BJ (cell line): ENCODE measurements around the gene GID4. TPM values are rescaled to one million over a fixed set of nuclear protein-coding genes. Genes with fewer than 3 reads are reported as not detected.

Experiments used
- CTCF ChIA-PET: fragments of 350-600 bp; formaldehyde crosslinking; extraction: SDS; loops from one replicate; lab custom pipeline; 2021; ENCODE audit warnings: antibody characterized with exemption, inconsistent platforms; lab: Yijun Ruan, JAX
- POLR2A ChIA-PET: fragments of 300-600 bp; sonication (Branson Sonifier 250); formaldehyde crosslinking; extraction: SDS; loops from one replicate; lab custom pipeline; 2021; ENCODE audit warnings: antibody characterized with exemption; lab: Charles Lee
- DNase-seq: peaks from one replicate; pipeline ENCODE4 v3.0.0-alpha.2; 2011; ENCODE audit warnings: low read depth
- H3K27me3 ChIP-seq: 2 replicates; pipeline ENCODE4 v1.6.0; 2011; ENCODE audit warnings: low read length; ENCODE audit not compliant: control insufficient read depth, insufficient read depth
- H3K36me3 ChIP-seq: 2 replicates; pipeline ENCODE4 v1.5.1; 2011; ENCODE audit warnings: low read length; ENCODE audit not compliant: control insufficient read depth, insufficient read depth
- H3K4me3 ChIP-seq: 2 replicates; pipeline ENCODE4 v1.5.1; 2011; ENCODE audit warnings: low read depth, mild to moderate bottlenecking, control low read depth, low read length
- CTCF ChIP-seq: IDR thresholded peaks from 2 replicates; pipeline ENCODE4 v1.5.1; 2011; ENCODE audit warnings: low read depth, mild to moderate bottlenecking, control low read depth, inconsistent platforms, low read length, moderate library complexity; ENCODE audit not compliant: insufficient read depth
- polyA plus RNA-seq: library from polyadenylated mRNA; depleted of rRNA; stranded (reverse); fragments of >200 nt; gene quantifications from 2 replicates; pipeline ENCODE4 v1.2.3, GENCODE V29; 2011; rRNA removed

The GID4 gene
- polyA plus RNA-seq, 1 experiment: 6.9 TPM

GRCh38 chr17:18111330-18111971 is 72.2 kb downstream of the GID4 start:
- no peak for DNase-seq
- CTCF ChIA-PET: interaction anchor here (1.0 kb wide), 1 partner anchor 30 kb away, joined by 4 read pairs; no protein-coding TSS in a partner anchor
- no peak for TF ChIP-seq CTCF
- POLR2A ChIA-PET: no interaction called here
- no peaks in the 10 kb centered on the region for H3K27me3 ChIP-seq
- H3K36me3 ChIP-seq: peaks cover 5% of the 10 kb centered on the region; the same call in 1 of the 2 replicates
- H3K4me3 ChIP-seq: no peak overlapping the region

- ChIA-PET POLR2A (no interaction called here), CTCF (no interaction called here)
- no peak for DNase-seq
- TF ChIP-seq CTCF: no peak
- H3K36me3 ChIP-seq: no peaks in the 10 kb centered on the region
- H3K4me3 ChIP-seq: no peak overlapping the region
- no peaks in the 10 kb centered on the region for H3K27me3 ChIP-seq
These were observed 76.3 kb downstream of the GID4 start for GRCh38 chr17:18115517-18115916.

- CTCF ChIA-PET: no interaction called here
- no peak for TF ChIP-seq CTCF
- POLR2A ChIA-PET: no interaction called here
These were observed 76.9 kb downstream of the GID4 start for GRCh38 chr17:18116078-18116477.

GRCh38 chr17:18117533-18117932 is 78.3 kb downstream of the GID4 start:
- Histone ChIP-seq H3K36me3 (no peaks in the 10 kb centered on the region), H3K27me3 (no peaks in the 10 kb centered on the region), H3K4me3 (no peak overlapping the region)
- CTCF ChIA-PET: no interaction called here
- no peak for DNase-seq
- POLR2A ChIA-PET: no interaction called here
- no peak for TF ChIP-seq CTCF

More at GRCh38 chr17:18116078-18116477, 76.9 kb downstream of the GID4 start:
- Histone ChIP-seq H3K4me3 (no peak overlapping the region), H3K27me3 (no peaks in the 10 kb centered on the region), H3K36me3 (no peaks in the 10 kb centered on the region)
- no peak for DNase-seq

Other genes with a start within 250 kb of the GID4 start
- gene SREBF1, start 202.4 kb upstream of the GID4 start, polyA plus RNA-seq: 14.2 and 27.7 TPM in 2 replicates
- gene TOM1L2, start 67.0 kb upstream of the GID4 start, polyA plus RNA-seq: 30.1 and 39.6 TPM in 2 replicates
- 0.93 and 1.2 TPM in 2 replicates for gene DRC3, start 66.5 kb upstream of the GID4 start, polyA plus RNA-seq
- 14.7 and 17.4 TPM in 2 replicates for gene ATPAF2, start 240 bp upstream of the GID4 start, polyA plus RNA-seq
- gene DRG2, start 48.5 kb downstream of the GID4 start, polyA plus RNA-seq: 28.8 and 36.4 TPM in 2 replicates
- gene MYO15A, start 69.3 kb downstream of the GID4 start, polyA plus RNA-seq: 0.58 and 1.0 TPM in 2 replicates
- gene ALKBH5, start 144.4 kb downstream of the GID4 start, polyA plus RNA-seq: 92.4 and 97.5 TPM in 2 replicates
- 19.8 and 38.9 TPM in 2 replicates for gene LLGL1, start 186.2 kb downstream of the GID4 start, polyA plus RNA-seq
- gene FLII, start 219.3 kb downstream of the GID4 start, polyA plus RNA-seq: 263 and 425 TPM in 2 replicates
- 6.8 and 12.0 TPM in 2 replicates for gene MIEF2, start 221.3 kb downstream of the GID4 start, polyA plus RNA-seq